A172 (cell line): ENCODE data around the gene BTBD9. TPM values are rescaled to one million over a fixed set of nuclear protein-coding genes. Genes with fewer than 3 reads are reported as not detected.

Experiments used
- DNase-seq: peaks from one replicate; pipeline ENCODE4 v3.0.0-alpha.2; 2015; ENCODE audit warnings: low spot score
- total RNA-seq: library from RNA; depleted of rRNA; stranded (reverse); fragments of >200 nt; shearing (Covaris generic); gene quantifications from 2 replicates; pipeline ENCODE4 v1.2.3, GENCODE V29; 2014

The BTBD9 gene
- total RNA-seq, 1 experiment from 2014 or later = 6.9 TPM

DNA sequence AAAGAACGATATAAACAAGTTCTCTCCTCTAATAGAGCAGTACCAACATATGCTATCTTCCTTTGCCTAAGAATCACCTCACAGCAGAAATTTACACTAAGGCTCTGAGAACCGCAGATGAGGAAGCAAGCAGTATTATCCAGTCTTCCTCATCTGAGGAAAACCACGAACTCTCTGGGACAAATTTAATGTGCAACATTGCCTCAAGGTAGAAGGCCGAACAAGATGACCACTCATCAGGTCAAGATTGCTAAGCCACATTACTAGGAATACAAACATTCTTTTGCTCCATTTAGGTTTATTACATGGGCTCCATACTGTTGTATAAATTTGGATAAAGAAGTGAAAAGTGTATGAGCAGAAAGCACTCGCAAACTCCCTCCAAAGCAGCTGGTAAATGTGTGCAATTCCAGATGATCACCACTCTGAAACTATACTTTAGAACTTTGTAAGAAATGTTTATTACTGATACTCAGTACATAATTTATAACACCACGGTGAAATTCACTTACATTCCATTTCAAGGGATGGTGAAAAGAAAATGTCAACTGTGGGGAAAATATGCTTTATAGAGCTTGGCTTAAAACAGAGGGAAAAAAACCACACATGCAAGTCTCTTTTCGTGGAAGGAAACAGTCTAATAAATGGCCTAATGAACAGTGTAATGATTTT lies 398.4 kb downstream of the BTBD9 start:
- peak; percentile 10 for DNase-seq

DNA sequence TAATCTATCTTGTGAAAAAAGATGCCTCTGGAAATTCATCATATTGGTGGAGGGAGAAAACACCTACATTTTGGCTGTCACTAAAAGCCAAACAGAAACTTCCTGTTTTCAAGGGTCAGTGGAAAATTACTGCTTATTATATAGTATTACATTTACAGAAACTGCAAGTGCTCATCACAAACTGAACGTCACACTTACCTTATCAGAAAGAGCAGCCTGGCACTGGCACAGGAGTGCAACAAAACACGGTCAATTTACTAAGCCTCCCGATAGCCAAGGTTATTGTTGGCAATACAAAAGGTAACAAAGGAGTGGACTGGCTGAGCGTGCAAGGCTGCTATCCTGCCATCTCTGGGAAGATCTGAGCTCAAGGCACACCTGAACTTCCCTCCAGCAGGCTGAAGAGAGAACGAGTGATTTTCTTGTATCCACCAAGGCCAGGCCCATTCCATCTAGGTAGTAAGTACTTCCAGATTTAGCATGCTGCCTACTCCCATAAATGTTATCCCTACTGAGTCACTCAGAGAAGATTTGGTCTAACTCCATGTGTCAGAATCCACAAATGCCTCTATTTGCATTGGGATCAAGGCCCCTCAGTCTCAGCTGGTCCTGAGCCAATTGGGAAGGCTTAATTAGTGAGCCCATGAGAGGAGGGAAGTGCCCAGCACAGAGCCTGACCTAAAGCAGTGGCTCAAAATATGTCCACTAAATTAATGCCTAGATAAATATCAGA lies 399.8 kb downstream of the BTBD9 start:
- DNase-seq = peak; percentile 56

DNA sequence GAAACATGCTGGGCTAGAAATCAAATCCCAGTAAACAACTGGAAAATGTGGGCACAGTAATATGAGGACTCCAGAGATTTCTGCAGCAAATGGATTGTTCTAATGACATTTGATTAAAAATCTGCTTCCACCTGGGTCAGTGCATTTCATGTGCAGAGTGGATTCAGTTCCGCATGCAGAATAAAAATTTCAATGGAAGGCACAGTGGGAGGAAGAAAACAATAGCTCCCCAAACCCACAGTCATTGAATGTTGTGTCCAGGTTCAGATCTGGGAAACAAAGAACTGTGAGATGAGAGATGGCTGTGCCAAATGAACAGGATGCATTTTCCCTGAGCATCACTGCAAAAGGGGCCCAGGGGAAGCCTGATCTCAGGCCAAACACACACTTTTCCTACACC lies 403.1 kb downstream of the BTBD9 start:
- DNase-seq = no peak

DNA sequence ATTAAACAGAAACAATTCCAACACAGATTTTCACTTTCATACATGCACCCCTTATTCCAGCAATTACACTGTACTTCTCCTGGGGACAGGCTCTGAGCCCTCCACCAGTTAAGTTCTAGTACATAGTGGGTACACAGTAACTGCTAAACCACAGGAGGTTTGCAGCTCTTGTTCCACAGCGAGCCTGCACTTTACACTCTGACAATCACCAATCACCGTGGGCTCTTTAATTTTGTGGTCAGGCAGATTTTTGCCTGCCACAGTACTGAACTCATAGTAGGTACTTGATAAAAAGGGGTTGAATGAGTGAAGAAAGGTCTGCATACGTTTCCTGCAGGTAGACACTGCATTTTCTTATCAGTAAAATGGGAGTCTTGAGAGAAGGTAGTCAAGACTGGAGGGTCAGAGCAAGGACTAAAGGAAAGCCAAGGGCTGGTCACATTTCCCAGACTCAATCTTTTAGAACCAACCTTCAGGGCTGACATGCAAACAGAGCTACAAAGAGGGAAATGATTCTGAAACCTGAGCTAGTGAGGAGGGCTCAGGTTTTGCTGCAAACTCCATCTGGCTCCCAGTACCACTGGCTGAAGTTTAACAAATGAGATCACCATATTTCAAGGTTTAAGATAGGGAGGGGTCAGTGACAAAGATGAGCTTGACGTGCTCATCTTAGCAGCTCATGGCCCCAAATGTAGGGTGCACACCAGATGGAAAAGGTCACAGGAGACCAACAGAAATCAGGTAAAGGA lies 404.6 kb downstream of the BTBD9 start:
- no peak for DNase-seq

DNA sequence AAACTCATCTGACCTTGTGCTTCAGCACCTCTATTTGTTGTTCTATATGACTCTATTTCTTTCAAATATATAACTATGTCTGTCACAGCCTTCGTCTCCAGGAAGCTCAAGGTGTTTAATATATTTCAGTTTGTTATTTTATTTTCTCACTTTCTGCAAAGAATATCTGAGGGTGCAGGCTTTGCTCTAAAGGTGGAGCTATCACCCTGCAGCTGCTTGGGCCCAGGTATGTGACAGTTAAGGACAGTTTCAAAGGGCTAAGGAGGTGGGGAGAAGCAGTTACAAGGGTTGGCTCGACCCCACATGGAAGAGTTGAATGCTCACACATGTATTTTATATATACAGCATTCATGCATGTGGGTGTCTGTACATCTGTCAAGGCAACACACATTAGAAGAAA lies 405.6 kb downstream of the BTBD9 start:
- DNase-seq = no peak

DNA sequence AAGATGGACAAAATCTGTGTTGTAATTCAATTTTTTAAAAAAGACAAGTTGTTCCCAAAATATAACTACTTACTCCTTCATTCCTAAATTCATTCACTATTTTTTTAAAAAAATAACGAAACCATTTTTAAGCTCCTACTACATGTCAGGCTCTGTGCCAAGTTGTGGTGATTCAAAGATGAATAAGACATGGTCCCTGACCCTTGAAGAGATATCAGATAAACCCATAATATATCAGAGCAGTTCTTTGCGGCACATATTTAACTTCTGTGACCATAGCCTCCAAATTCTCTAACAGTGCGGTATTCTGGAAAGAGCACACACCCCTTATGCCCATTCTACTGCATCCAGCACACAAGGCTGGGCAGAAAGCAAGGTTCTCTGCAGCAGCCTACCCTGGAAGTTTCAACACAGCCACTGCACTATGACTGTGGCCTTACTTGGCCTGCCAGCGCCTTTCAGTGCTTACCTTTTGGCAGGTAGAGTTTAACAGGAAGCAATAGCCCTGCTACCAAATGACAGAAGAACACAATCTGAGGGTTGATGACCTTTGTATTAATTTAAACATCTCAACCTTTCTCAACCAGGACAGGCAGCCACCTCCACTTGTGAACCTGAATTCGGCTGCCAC lies 406.5 kb downstream of the BTBD9 start:
- peak; percentile 57 for DNase-seq

DNA sequence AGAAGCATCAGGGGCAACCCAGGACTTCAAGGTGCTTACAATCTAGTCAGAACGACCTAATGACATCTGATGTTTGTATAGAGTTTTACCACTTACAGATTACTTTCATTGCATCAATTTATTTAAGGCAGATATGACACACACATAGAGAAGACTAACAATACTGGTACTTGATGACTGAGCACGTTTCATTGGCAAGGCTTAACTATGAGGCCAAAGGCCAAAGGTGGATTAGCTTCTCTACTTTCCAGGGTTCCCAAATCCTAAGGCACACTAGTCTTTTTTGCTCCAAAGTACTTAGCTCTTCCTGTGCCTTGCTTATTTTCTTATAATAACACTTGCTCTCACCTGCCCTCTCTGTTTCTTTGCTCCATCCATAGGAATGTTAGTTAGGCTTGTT lies 414.0 kb downstream of the BTBD9 start:
- DNase-seq = no peak

DNA sequence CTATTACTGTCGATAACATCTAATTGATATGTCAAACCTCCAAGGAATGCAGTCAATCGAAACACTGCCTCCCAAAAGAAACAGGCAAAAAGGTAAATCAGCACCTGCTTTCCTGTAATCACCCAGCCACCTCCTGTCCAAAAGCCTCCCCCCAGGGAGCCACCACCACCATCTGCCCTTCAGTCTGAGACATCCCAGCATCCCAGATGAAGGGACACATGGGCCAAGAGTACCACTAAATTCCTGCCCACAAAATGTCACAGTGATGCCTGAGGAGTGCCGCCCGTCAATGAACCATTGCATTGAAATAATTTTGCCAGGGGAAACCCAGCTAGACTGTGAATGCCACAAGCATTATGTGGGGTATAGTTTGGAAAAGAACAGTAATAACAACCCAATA lies 418.5 kb downstream of the BTBD9 start:
- no peak for DNase-seq

DNA sequence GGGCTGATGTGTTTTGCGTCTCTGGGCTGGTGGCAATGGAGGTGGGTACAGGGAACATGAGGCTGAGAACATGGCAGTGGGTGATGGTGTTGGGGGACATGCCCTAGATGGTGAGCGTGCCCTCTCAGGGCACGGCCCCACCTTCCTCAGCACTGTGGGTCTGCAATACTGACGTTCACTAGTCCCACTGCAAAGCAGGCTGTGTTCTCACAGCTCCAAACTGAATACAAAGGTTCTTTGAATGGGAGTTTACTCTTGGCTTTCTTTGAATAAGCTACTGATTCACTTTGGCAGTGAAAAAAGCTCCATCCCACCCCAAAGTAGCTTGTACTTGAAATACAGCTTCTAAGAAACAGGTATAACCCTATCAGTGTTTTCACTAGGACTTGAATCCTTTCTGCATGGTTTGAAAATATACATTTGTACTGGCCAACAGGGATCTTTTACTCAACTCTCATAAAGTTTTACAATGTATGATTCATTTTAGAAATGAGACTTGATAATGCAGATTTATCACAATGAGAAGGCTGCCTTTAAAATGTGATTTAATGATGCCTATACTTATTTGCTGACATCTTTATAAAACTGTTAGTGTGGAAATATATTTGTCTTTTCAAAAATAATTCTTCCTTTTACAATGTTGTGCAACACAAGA lies 419.5 kb downstream of the BTBD9 start:
- no peak for DNase-seq

DNA sequence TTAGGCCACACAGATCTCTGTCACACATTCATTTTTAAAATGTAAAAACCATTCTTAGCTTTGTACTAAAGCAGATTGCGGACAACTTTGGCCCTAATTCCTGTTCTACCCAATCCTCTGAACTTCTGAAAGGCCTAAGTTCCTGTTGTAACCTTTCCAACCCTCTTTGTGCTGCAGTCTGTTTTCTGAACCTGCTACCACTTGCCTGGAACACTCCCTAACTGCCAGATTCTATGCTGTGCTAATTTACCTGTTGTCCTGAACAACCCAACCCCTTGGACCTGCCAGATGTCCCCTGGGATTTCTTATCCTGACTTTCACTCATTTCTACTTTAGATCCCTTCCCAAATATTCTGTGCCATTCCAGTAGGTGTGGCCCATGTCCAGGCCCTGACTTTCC lies 421.5 kb downstream of the BTBD9 start:
- DNase-seq = no peak

DNA sequence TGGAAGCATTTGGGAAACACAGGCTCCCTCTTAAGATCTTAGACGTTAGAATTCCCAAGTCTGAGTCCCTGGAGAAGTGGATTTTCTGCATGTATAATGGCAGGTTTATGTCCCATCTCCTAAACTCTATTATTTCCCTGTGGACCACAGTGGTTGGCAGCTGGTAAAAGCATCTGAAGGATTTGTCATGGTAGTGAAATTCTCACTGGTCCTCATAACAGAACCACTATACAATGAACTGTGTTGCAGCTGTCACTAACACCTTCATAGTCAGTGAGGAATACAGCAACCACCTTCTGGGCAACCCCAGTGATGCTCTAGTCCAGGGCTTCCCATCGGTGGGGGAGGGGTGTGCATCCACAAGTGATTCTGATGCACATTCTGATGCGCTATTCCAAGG lies 423.3 kb downstream of the BTBD9 start:
- no peak for DNase-seq

DNA sequence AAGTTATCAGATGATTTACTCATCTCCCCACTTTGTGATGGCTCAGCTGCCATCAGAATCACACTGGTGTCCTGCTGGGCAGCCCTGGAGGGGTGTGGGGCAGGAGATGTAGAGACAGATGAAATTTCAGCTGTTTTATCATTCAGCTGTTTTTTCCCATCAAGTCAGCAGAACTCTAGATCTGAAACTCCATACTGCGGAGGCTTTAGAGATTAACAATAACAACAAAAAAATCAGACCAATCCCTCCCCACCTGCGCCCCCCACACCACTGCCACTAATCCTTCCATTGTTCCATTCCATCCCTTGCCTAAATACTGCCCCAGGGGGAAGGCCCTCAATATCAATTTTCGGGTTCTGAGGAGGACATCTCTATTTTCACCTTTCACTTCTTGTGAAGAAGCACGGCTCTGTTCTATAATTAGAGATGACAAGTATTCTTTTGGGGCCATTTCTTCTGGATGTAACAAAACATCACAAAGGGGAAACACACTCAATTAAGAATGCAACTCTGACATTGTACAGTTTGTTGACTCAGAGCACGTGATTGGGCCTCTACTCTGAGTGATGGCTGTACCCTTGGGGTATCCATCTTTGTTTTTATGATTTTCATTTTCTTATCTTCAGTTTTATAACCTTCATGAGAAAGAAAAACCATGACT lies 423.9 kb downstream of the BTBD9 start:
- no peak for DNase-seq

DNA sequence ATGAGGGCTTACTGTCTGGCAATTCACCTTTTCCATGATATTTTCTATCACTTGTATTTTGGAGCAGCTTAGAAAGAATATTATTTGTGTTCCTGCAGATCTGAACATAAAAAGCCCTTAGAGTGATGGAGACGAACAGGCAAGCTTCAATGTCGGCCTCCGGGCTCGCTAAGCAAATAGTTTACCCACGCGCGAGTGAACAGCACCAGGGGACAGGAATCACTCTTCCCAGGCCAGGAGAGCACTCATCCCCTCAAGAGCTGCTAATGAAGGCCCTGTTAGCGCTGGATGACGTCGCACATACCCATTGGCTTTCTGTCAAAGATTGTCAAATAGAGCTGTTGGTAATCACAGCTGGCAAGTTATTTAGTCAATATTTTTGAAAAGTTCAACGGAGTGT lies 424.5 kb downstream of the BTBD9 start:
- DNase-seq = no peak

DNA sequence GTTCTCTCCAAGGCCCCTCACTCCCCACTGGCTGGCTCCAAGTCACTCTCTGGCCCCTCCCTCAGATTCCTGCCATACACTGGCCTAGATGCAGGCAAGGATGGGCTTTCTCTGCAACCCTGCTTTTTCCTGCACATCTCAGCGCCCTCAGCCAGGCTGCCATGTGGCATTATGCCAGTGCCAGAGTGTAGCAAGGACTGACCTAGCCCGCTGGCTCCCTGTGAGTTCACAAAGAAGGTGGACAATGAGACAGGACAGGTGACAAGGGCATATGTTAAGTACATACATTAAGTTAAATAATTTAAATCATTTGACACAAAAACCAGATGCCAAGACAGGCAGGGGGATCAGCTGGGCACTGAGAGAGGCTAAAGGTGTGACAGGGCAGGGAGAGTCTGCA lies 425.6 kb downstream of the BTBD9 start:
- no peak for DNase-seq

DNA sequence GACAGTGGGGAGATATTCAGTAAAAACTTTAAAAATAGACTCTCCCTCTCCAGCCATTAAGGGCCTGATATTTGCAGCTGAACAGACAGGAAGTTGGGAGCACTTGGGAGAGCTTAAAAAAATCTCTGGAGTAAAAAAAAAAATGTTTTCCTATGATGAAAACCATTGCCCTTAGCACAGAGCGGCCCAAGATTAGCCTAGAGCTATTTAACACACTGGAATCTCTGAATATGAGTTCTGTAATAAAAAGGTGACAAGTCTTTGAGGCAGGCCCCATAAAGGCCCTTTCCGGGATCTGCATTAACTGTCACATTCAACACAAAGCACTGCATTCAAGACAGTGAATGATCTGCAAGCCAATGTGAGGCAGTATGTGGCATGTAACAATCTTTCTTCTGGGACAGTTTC lies 426.5 kb downstream of the BTBD9 start:
- no peak for DNase-seq

DNA sequence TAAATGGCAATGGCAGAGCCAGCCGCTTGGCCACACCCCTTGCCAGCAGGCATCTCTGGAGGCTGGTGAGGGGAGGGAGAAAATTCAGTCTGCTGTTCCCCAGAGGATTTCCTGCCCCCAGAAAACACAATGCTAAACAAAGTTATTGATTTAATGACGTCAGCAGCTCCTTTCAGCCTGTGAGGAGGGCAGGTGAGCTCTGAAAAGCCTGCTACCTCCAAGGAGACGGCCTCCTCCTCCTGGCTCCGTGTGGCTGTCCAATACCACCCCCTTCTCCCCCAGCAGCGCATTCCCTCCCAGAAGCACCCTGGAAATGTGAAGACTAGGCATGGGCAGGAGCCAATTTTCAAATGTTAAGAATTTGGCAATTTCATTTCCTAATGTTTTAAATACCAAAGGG lies 427.1 kb downstream of the BTBD9 start:
- DNase-seq = no peak

DNA sequence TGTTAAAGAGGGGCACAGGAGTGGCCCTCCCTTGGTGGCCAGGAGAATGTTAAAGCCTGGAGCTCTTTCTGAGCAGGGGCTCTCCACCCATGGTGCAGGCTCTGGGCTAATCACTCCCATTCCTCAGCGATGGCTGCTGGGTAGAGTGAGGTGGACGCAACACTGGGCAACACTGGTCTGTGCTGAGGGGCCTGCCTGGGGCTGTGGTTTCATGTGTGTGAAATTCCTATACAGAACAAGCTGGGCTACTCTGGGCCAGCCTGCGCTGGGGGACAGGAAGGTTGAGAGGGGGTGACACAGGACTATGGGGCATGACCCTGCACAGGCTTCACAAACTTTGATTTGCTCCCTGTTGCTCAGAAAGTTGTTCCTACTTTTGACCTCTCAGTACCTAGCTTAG lies 427.6 kb downstream of the BTBD9 start:
- no peak for DNase-seq

DNA sequence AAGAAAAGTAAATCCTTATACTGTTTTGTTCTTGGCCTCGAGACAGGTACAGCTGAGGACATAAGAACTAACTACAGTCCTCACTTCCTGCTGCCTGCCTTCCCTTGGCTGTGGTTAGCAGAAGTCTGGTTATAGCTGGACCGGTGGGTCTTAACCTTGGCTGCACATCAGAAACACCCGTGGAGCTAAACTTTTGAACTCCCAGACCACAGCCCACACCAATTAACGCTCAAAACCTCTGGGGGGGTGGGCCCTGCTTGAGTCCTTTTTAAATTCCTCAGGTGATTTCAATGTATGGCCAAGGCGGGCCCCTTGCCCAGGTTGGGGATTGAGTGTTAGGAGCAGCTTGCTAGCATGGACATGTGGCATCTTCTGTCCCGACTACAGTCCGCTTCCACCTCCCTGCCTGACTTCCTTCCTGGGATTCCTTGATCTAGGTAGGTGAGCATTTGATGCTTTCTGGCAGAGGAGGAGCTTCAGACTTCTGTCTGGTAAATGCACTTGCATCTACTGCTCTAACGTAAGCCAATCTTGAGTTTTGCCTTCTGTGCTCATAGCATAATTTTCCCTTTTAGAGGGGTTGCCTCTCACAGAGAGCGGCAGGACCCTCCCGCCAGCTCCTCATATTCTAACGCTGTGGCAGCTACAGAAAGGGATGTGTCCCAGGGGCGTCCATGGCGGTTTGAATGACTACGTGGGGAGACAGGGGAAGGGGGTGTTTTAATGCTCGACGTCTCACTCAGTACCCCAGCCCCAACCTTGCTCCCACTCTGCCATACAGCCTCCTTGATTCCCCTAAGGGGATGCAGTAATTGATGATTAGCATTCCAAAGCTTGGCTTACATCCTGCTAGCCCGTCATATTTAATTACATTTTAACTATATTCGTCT lies 430.1 kb downstream of the BTBD9 start:
- DNase-seq = no peak

DNA sequence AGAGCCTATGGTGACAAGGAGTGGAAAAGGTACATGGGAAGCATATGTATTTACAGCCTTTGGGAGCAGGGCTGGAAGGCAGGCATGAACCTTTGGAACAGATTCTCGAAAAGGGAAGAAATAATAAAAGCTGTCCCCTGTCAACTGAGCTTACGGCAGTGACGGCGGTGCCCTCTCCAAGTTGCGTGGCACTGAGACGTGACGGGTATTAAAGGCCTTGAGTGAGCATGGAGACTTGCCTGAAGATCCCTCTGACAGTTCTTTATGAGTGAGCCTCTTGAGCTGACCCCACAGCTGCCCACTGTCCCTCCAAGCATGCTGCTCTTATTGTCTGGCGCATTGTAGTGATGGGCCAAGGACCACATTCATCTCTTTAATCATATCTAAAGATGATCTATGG lies 431.7 kb downstream of the BTBD9 start:
- no peak for DNase-seq

DNA sequence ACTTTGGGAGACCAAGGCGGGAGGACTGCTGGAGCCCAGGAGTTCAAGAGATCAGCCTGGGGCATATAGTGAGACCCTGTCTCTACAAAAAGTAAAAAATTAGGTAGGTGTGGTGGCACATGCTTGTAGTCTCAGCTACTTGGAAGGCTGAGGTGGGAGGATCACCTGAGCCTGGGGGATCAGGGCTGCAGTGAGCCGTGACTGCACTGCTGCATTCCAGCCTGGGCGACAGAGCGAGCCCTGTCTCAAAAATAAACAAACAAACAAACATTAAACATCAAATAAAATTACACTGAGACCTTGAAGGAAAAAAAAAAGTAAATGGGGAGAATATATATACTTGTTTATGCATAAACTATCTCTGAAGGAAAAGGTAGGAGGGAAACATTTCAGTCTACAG lies 432.4 kb downstream of the BTBD9 start:
- DNase-seq = no peak
